GM10266 (cell line): ENCODE data around the gene SPG7.

Experiments
- DNase-seq: peaks from one replicate; pipeline ENCODE4 v3.0.0; 2012; ENCODE audit errors: extremely low spot score
- CTCF ChIP-seq: IDR thresholded peaks from 2 replicates; pipeline ENCODE4 v1.5.1; 2012; ENCODE audit warnings: mild to moderate bottlenecking, low read depth; ENCODE audit not compliant: control insufficient read depth, insufficient read depth; ENCODE audit errors: missing control alignments

Gene SPG7

DNA sequence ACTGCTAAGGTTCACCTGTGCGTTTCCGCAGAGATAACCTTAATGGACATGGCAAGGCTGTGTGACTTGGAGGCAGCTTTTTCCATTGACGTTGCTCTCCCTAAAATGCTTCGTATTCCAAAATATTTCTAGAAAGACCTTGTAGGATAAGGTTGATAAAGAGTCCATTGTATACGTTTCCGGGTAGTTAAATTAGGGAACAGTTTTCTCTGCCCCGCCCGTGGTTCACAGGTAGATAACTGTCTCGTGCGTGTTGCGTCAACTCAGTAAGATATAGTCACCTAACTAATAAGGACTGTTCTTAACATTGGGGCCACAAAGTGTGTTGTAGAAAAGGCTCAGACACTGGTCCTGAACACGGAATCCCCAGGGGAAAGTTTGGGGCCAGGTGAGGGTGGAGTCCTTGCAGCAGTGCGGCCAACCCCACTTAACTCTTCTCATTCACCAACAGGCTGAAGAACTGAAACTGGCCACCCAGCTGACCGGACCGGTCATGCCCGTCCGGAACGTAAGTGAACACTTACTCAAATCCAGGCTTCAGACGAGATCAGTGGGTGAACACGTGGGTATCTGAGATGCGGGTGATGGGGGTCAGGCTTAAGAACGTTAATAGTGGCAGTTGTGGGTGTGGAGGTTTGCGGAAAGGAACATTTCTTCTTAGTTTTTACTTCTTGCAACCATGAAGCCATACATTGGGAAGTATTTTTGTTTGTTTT, 53.8 kb downstream of the SPG7 start:
- no peak for TF ChIP-seq CTCF
- DNase-seq, result no peak

DNA sequence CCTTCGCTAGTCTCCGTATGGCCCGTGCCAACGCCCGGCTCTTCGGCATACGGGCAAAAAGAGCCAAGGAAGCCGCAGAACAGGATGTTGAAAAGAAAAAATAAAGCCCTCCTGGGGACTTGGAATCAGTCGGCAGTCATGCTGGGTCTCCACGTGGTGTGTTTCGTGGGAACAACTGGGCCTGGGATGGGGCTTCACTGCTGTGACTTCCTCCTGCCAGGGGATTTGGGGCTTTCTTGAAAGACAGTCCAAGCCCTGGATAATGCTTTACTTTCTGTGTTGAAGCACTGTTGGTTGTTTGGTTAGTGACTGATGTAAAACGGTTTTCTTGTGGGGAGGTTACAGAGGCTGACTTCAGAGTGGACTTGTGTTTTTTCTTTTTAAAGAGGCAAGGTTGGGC, 54.7 kb downstream of the SPG7 start:
- TF ChIP-seq CTCF, result no peak
- no peak for DNase-seq

DNA sequence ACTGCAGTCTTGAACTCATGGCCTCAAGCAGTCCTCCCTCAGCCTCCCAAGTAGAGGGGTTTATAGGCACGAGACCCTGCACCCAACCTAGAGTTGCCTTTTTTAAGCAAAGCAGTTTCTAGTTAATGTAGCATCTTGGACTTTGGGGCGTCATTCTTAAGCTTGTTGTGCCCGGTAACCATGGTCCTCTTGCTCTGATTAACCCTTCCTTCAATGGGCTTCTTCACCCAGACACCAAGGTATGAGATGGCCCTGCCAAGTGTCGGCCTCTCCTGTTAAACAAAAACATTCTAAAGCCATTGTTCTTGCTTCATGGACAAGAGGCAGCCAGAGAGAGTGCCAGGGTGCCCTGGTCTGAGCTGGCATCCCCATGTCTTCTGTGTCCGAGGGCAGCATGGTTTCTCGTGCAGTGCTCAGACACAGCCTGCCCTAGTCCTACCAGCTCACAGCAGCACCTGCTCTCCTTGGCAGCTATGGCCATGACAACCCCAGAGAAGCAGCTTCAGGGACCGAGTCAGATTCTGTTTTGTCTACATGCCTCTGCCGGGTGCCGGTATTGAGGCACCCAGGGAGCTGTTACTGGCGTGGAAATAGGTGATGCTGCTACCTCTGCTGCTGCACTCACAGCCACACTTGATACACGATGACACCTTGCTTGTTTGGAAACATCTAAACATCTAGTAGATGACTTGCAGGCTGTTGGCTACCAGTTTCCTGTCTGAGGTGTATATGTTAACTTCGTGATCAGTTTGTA, 55.6 kb downstream of the SPG7 start:
- TF ChIP-seq CTCF, result no peak
- DNase-seq, result no peak

GRCh38 chr16:89564476-89565255, 56.5 kb downstream of the SPG7 start:
- no peak for TF ChIP-seq CTCF
- DNase-seq, result no peak

- DNase-seq, result no peak
- no peak for TF ChIP-seq CTCF
These were observed 57.0 kb downstream of the SPG7 start for GRCh38 chr16:89565256-89565505.

- DNase-seq, result no peak
- TF ChIP-seq CTCF, result peak; percentile 71
These were observed 57.5 kb downstream of the SPG7 start for GRCh38 chr16:89565506-89566372.
